H9 (cell line): Measurements from ENCODE around the gene IL3RA. TPM values are rescaled to one million over a fixed set of nuclear protein-coding genes. Genes with fewer than 3 reads are reported as not detected.

Experiments used
- DNase-seq: peaks from one replicate; pipeline ENCODE4 v3.0.0-alpha.2; 2017
- H2AFZ ChIP-seq: one replicate; pipeline ENCODE4 v1.6.1; 2013; ENCODE audit warnings: mild to moderate bottlenecking, low read length, control low read depth, moderate library complexity
- H2AK5ac ChIP-seq: 2 replicates; pipeline ENCODE4 v1.6.1; 2013; ENCODE audit warnings: low read length, control low read depth, mixed read lengths; ENCODE audit not compliant: insufficient read length
- H2BK120ac ChIP-seq: one replicate; pipeline ENCODE4 v1.6.1; 2013; ENCODE audit warnings: low read depth, mild to moderate bottlenecking, low read length, control low read depth, inconsistent platforms; ENCODE audit not compliant: poor library complexity, severe bottlenecking
- H2BK12ac ChIP-seq: 2 replicates; pipeline ENCODE4 v1.6.1; 2013; ENCODE audit warnings: low read length, control low read depth, mixed read lengths, low read depth; ENCODE audit not compliant: insufficient read length
- H2BK15ac ChIP-seq: 2 replicates; pipeline ENCODE4 v1.6.1; 2013; ENCODE audit warnings: low read depth, low read length, control low read depth
- H2BK20ac ChIP-seq: one replicate; pipeline ENCODE4 v1.6.1; 2013; ENCODE audit warnings: low read depth, mild to moderate bottlenecking, low read length, control low read depth, inconsistent platforms; ENCODE audit not compliant: poor library complexity, severe bottlenecking
- H2BK5ac ChIP-seq: 2 replicates; pipeline ENCODE4 v1.6.1; 2013; ENCODE audit warnings: low read length, control low read depth, mixed read lengths; ENCODE audit not compliant: insufficient read length
- H3K14ac ChIP-seq: 2 replicates; pipeline ENCODE4 v1.6.1; 2013; ENCODE audit warnings: low read length, control low read depth; ENCODE audit not compliant: insufficient read depth
- H3K18ac ChIP-seq: 2 replicates; pipeline ENCODE4 v1.6.1; 2013; ENCODE audit warnings: low read depth, mild to moderate bottlenecking, mixed read lengths, low read length, control low read depth; ENCODE audit not compliant: insufficient read length
- H3K23ac ChIP-seq: 2 replicates; pipeline ENCODE4 v1.6.1; 2013; ENCODE audit warnings: low read length, control low read depth, mixed read lengths, low read depth; ENCODE audit not compliant: insufficient read length
- H3K23me2 ChIP-seq: 2 replicates; pipeline ENCODE4 v1.6.1; 2013; ENCODE audit warnings: low read depth, mild to moderate bottlenecking, mixed read lengths, low read length, control low read depth; ENCODE audit not compliant: insufficient read length, poor library complexity, severe bottlenecking
- H3K27ac ChIP-seq: 2 replicates; pipeline ENCODE4 v1.5.1; 2013; ENCODE audit warnings: low read length, control low read depth, mixed read lengths, low read depth; ENCODE audit not compliant: insufficient read length
- H3K27me3 ChIP-seq: 2 replicates; pipeline ENCODE4 v1.6.1; 2013; ENCODE audit warnings: low read length, control low read depth, inconsistent platforms; ENCODE audit not compliant: insufficient read depth
- H3K4ac ChIP-seq: 2 replicates; pipeline ENCODE4 v1.6.1; 2013; ENCODE audit warnings: low read depth, mild to moderate bottlenecking, control low read depth, inconsistent platforms, low read length, moderate library complexity
- H3K4me1 ChIP-seq: 2 replicates; pipeline ENCODE4 v1.6.1; 2013; ENCODE audit warnings: low read length, control low read depth, inconsistent platforms; ENCODE audit not compliant: insufficient read depth
- H3K4me2 ChIP-seq: 2 replicates; pipeline ENCODE4 v1.6.1; 2013; ENCODE audit warnings: low read length, control low read depth, mixed read lengths; ENCODE audit not compliant: insufficient read length, insufficient read depth
- H3K56ac ChIP-seq: 2 replicates; pipeline ENCODE4 v1.6.1; 2013; ENCODE audit warnings: low read depth, mild to moderate bottlenecking, mixed read lengths, low read length, control low read depth; ENCODE audit not compliant: insufficient read length
- H3K79me1 ChIP-seq: 2 replicates; pipeline ENCODE4 v1.6.1; 2013; ENCODE audit warnings: low read depth, mild to moderate bottlenecking, moderate library complexity, low read length, control low read depth, inconsistent platforms; ENCODE audit not compliant: insufficient read depth, poor library complexity, severe bottlenecking
- H3K79me2 ChIP-seq: 2 replicates; pipeline ENCODE4 v1.6.1; 2013; ENCODE audit warnings: low read length, control low read depth, inconsistent platforms; ENCODE audit not compliant: insufficient read depth
- H3K9ac ChIP-seq: 2 replicates; pipeline ENCODE4 v1.6.1; 2013; ENCODE audit warnings: low read length, control low read depth, mixed read lengths; ENCODE audit not compliant: insufficient read length; ENCODE audit errors: extremely low read depth
- H3K9me3 ChIP-seq: one replicate; pipeline ENCODE4 v1.6.1; 2013; ENCODE audit warnings: low read depth, low read length, inconsistent platforms; ENCODE audit not compliant: control insufficient read depth
- H3T11ph ChIP-seq: one replicate; pipeline ENCODE4 v1.6.1; 2013; ENCODE audit warnings: mild to moderate bottlenecking, low read length, control low read depth, inconsistent platforms
- H4K20me1 ChIP-seq: one replicate; pipeline ENCODE4 v1.6.1; 2013; ENCODE audit not compliant: control insufficient read depth, insufficient read length, insufficient read depth
- H4K5ac ChIP-seq: 2 replicates; pipeline ENCODE4 v1.6.1; 2013; ENCODE audit warnings: low read depth, mild to moderate bottlenecking, mixed read lengths, low read length, control low read depth; ENCODE audit not compliant: insufficient read length
- H4K8ac ChIP-seq: replicated peaks from 2 replicates; pipeline ENCODE4 v1.6.1; 2013; ENCODE audit warnings: low read length, control low read depth, mixed read lengths, low read depth; ENCODE audit not compliant: insufficient read length
- H4K91ac ChIP-seq: 2 replicates; pipeline ENCODE4 v1.6.1; 2013; ENCODE audit warnings: low read depth, mild to moderate bottlenecking, moderate library complexity, mixed read lengths, low read length, control low read depth; ENCODE audit not compliant: insufficient read length
- H3K27ac Mint-ChIP-seq, 3 experiments: 2 replicates in 2 of 3; 3 replicates in 1 of 3; pipeline ENCODE4 v1.8.0; 2020 to 2021; ENCODE audit warnings: mixed read lengths in 3 of 3, mild to moderate bottlenecking in 1 of 3, moderate library complexity in 1 of 3
- H3K27me3 Mint-ChIP-seq: 2 replicates; pipeline ENCODE4 v1.8.0; 2021; ENCODE audit warnings: low read depth, mild to moderate bottlenecking, moderate library complexity, mixed read lengths
- H3K36me3 Mint-ChIP-seq, 3 experiments: 2 replicates in 2 of 3; 3 replicates in 1 of 3; pipeline ENCODE4 v1.8.0; 2020 to 2021; ENCODE audit warnings: low read depth in 3 of 3, mixed read lengths in 3 of 3; ENCODE audit not compliant: insufficient read depth in 1 of 3
- H3K4me1 Mint-ChIP-seq, 2 experiments: 2 replicates each; pipeline ENCODE4 v1.8.0; 2020; ENCODE audit warnings: mixed read lengths in 2 of 2
- H3K4me3 Mint-ChIP-seq, 2 experiments: 2 replicates in 1 of 2; 3 replicates in 1 of 2; pipeline ENCODE4 v1.8.0; 2020 to 2021; ENCODE audit warnings: mild to moderate bottlenecking in 2 of 2, mixed read lengths in 2 of 2, moderate library complexity in 1 of 2
- H3K9me3 Mint-ChIP-seq, 2 experiments: 2 replicates in 1 of 2; 3 replicates in 1 of 2; pipeline ENCODE4 v1.8.0; 2020; ENCODE audit warnings: mild to moderate bottlenecking in 2 of 2, mixed read lengths in 2 of 2, moderate library complexity in 1 of 2
- CTCF ChIP-seq: fragments of 200-600 bp; sonication (generic); conservative IDR thresholded peaks from 3 replicates; pipeline ENCODE4 v1.8.0; 2021; ENCODE audit warnings: antibody characterized with exemption, mild to moderate bottlenecking
- WGBS: extraction: QIAGEN DNeasy Blood & Tissue Kit; methylation state at CpG from one replicate; pipeline ENCODE4 v1.1.7; 2013; ENCODE audit warnings: missing lambda C conversion rate, low lambda C conversion rate, mixed read lengths; ENCODE audit not compliant: insufficient read length; ENCODE audit errors: extremely low coverage; 5-methylcytosine and 5-hydroxymethylcytosine counted together
- total RNA-seq: library from RNA; stranded (reverse); gene quantifications from 2 replicates; pipeline ENCODE4 v1.2.1, GENCODE V29; 2021

The IL3RA gene
- total RNA-seq, 1 experiment from 2014 or later: 0.24 TPM

GRCh38 chrX:1360171-1360570, 23.6 kb downstream of the IL3RA start:
- no peak for TF ChIP-seq CTCF
- H3K4me1 Mint-ChIP-seq: peaks cover 10 to 24% of the 10 kb centered on the region in 2 experiments
- Histone ChIP-seq H4K20me1 (no peaks in the 10 kb centered on the region), H4K5ac (no peak overlapping the region), H4K91ac (no peak overlapping the region), H3K27me3 (no peaks in the 10 kb centered on the region), H3K23me2 (no peaks in the 10 kb centered on the region), H3T11ph (no peak overlapping the region), H2AK5ac (no peak overlapping the region), H2BK5ac (no peak overlapping the region), H2BK20ac (no peak overlapping the region), H2BK120ac (no peak overlapping the region), H3K4me1 (no peaks in the 10 kb centered on the region; the same call in 1 of the 2 replicates), H3K79me2 (no peaks in the 10 kb centered on the region), H3K4ac (no peak overlapping the region), H3K18ac (no peak overlapping the region), H3K4me2 (no peak overlapping the region), H3K9me3 (no peaks in the 10 kb centered on the region), H3K27ac (no peak overlapping the region), H2BK12ac (no peak overlapping the region), H3K14ac (no peak overlapping the region), H3K56ac (no peak overlapping the region), H2BK15ac (no peak overlapping the region), H3K79me1 (no peaks in the 10 kb centered on the region), H3K9ac (no peak overlapping the region), H4K8ac (no peak overlapping the region), H3K23ac (no peak overlapping the region), H2AFZ (no peak overlapping the region)
- no CpG with 5 or more reads among the region's 2 CpGs for WGBS
- peaks cover 18 to 40% (median 34%) of the 10 kb centered on the region in 3 experiments; a peak in 6 of 7 replicates for H3K36me3 Mint-ChIP-seq
- DNase-seq: no peak
- peak overlapping the region in 1 of 3 experiments; percentile 10; a peak in 1 of 7 replicates for H3K27ac Mint-ChIP-seq
- H3K27me3 Mint-ChIP-seq: peaks cover 2% of the 10 kb centered on the region; the same call in 1 of the 2 replicates
- peaks cover 2 to 4% of the 10 kb centered on the region in 2 experiments; a peak in 2 of 5 replicates for H3K9me3 Mint-ChIP-seq
- H3K4me3 Mint-ChIP-seq: no peak overlapping the region
